ENCODE measurements around the gene TOR1B.
"Not testable (repeated sequence)": the region's sequence is repeated elsewhere in the genome, so short reads cannot be mapped to it uniquely, and the experiment has no call there.

TOR1B gene

DNA sequence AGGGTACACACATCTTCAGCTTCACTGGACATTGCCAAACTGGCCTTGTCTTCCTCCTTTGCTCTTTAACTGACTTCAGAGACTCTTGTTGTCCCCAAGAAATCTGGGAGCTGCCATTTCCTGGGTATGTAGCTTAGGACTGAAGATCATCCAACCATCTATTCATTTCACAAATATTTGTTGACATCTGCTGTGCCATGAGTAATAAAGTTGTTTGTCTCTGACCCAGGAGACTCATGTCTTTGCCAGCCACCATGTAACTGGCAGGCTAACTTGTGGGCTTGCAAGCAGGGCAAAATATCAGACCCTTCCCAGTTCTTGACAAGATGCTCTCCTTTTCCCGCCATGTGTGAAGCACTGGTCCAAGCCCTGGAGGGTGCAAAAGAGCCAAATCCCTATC, 17.1 kb upstream of the TOR1B start:
- H3K4me3 Mint-ChIP-seq = no peak overlapping the region
- no peak overlapping the region for H3K27ac Mint-ChIP-seq
- peaks cover 13% of the 10 kb centered on the region for H3K4me1 Mint-ChIP-seq
- TF ChIP-seq, protein P1, sequence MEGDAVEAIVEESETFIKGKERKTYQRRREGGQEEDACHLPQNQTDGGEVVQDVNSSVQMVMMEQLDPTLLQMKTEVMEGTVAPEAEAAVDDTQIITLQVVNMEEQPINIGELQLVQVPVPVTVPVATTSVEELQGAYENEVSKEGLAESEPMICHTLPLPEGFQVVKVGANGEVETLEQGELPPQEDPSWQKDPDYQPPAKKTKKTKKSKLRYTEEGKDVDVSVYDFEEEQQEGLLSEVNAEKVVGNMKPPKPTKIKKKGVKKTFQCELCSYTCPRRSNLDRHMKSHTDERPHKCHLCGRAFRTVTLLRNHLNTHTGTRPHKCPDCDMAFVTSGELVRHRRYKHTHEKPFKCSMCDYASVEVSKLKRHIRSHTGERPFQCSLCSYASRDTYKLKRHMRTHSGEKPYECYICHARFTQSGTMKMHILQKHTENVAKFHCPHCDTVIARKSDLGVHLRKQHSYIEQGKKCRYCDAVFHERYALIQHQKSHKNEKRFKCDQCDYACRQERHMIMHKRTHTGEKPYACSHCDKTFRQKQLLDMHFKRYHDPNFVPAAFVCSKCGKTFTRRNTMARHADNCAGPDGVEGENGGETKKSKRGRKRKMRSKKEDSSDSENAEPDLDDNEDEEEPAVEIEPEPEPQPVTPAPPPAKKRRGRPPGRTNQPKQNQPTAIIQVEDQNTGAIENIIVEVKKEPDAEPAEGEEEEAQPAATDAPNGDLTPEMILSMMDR (IDR thresholded peaks at IDR 0.05) = no peak
- H3K27me3 Mint-ChIP-seq (ENCODE audit: low read depth, poor library complexity) = peaks cover 52% of the 10 kb centered on the region
- no peaks in the 10 kb centered on the region for H3K9me3 Mint-ChIP-seq
- no peaks in the 10 kb centered on the region for H3K36me3 Mint-ChIP-seq (ENCODE audit: low read depth)
- DNase-seq = no peak

DNA sequence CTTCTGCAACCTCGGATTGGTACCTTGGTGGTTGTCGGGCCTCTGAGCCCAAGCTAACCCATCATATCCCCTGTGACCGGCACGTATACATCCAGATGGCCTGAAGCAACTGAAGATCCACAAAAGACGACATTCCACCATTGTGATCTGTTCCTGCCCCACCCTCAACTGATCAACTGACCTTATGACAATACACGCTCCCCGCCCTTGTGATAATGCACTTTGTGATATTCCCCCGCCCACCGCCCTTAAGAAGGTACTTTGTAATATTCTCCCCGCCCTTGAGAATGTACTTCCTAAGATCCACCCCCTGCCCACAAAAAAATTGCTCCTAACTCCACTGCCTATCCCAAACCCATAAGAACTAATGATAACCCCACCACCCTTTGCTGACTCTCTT, 16.5 kb upstream of the TOR1B start:
- no peaks in the 10 kb centered on the region for H3K9me3 Mint-ChIP-seq
- no peak for DNase-seq
- peaks cover 57% of the 10 kb centered on the region for H3K27me3 Mint-ChIP-seq (ENCODE audit: low read depth, poor library complexity)
- peaks cover 13% of the 10 kb centered on the region for H3K4me1 Mint-ChIP-seq
- TF ChIP-seq, protein P1 (IDR thresholded peaks at IDR 0.05) = no peak
- no peak overlapping the region for H3K27ac Mint-ChIP-seq
- no peaks in the 10 kb centered on the region for H3K36me3 Mint-ChIP-seq (ENCODE audit: low read depth)
- no peak overlapping the region for H3K4me3 Mint-ChIP-seq

DNA sequence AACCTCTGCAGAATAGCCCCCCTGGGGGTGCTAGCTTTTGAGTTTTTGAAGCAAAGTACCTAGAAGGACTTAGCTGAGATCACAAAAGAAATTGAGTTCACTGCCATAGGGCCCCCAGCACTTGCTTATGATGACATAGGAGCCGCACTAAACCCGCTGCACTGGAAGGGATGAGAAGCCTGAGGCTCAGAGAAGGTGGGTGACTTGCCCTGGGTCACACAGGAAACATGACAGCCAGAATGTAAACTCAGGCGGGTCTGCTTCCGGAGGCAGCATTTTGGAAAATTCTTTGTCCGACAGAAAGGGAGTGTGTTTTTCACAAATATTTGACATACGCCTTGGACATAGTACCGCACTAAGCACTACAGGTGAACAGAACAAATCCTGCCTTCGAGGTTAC, 8.4 kb upstream of the TOR1B start:
- Mint-ChIP-seq H3K27ac (no peak overlapping the region), H3K9me3 (no peaks in the 10 kb centered on the region), H3K4me1 (no peaks in the 10 kb centered on the region), H3K36me3 (ENCODE audit: low read depth) (no peaks in the 10 kb centered on the region), H3K4me3 (no peak overlapping the region), H3K27me3 (ENCODE audit: low read depth, poor library complexity) (peaks cover 49% of the 10 kb centered on the region)
- TF ChIP-seq, protein P1 (IDR thresholded peaks at IDR 0.05) = no peak
- no peak for DNase-seq

DNA sequence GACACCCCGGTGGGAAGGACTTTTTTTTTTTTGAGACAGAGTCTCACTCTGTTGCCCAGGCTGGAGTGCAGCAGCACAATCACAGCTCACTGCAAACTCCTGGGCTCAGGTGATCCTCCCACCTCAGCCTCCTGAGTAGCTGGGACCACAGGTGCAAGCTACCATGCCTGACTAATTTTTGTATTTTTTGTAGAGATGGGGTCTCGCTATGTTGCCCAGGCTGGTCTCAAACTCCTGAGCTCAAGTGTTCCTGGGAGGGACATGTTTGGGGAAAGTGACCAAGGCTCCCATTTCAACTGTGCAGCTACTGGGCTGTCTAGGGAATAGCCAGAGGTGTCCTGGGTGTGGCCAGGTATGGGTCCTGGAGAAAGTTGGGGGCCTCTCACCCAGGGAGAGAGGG, 7.0 kb upstream of the TOR1B start:
- not testable (repeated sequence) for H3K36me3 Mint-ChIP-seq (ENCODE audit: low read depth); H3K4me1 Mint-ChIP-seq; DNase-seq; H3K27ac Mint-ChIP-seq; H3K4me3 Mint-ChIP-seq; H3K9me3 Mint-ChIP-seq
- H3K27me3 Mint-ChIP-seq (ENCODE audit: low read depth, poor library complexity) = peaks cover 48% of the 10 kb centered on the region

DNA sequence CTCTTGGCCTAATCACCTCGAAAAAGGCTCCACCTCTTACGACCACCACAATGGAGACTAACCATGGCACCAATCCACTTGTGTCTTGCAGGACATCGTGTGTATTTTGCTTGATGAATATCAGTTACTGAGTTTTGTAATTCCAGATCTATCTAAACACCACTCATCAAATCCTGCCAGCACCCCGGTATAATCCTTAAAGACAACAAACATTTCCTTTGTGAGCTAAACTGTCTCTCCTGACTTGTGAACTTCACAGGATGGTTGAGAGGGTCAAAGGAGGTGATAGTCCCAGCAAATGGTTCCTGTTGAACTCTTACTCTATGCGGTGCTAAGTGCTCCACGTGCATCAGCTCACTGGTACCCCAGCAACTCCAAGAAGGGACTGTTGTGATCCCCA, 4.0 kb upstream of the TOR1B start:
- TF ChIP-seq, protein P1 (IDR thresholded peaks at IDR 0.05) = no peak
- Mint-ChIP-seq H3K27me3 (ENCODE audit: low read depth, poor library complexity) (peaks cover 30% of the 10 kb centered on the region), H3K36me3 (ENCODE audit: low read depth) (no peaks in the 10 kb centered on the region), H3K9me3 (no peaks in the 10 kb centered on the region), H3K4me1 (peaks cover 3% of the 10 kb centered on the region), H3K4me3 (no peak overlapping the region), H3K27ac (no peak overlapping the region)
- DNase-seq = no peak

DNA sequence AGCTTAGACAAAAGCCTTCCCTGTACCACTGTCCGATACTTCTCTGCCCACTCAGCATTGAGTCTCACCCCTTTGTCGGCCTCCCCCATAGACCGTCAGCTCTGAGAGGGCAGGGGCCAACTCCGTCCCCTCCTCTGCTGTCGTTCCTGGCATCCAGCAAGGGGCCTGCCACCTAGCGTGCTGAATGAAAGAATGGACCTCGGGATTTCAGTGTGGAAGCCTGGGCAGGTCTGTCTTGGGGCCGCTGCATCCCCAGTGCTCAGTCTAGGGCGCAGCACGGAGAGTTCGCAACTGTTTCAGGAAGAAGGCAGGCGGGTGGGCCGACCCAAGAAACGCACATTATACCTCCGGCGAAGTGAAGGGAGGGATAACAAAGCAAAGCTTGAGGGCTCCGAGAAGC, 1.5 kb upstream of the TOR1B start:
- Mint-ChIP-seq H3K4me3 (peak overlapping the region; percentile 65), H3K36me3 (ENCODE audit: low read depth) (peaks cover 10% of the 10 kb centered on the region), H3K4me1 (peaks cover 19% of the 10 kb centered on the region), H3K27ac (peak overlapping the region; percentile 72), H3K9me3 (no peaks in the 10 kb centered on the region), H3K27me3 (ENCODE audit: low read depth, poor library complexity) (peaks cover 11% of the 10 kb centered on the region)
- DNase-seq = no peak
- TF ChIP-seq, protein P1 (IDR thresholded peaks at IDR 0.05) = no peak
